Inflammatory macrophage (primary cell): ENCODE results near the gene FOXK2.
A peak's percentile ranks its signal among the peaks of the same experiment; 100 is the strongest.
"Not testable (repeated sequence)": the region's sequence is repeated elsewhere in the genome, so short reads cannot be mapped to it uniquely, and the experiment has no call there.

Experiments
- DNase-seq, 2 donors: peaks; one replicate each; pipeline ENCODE4 v3.0.0-alpha.2; 2020 to 2022

The FOXK2 gene

DNA sequence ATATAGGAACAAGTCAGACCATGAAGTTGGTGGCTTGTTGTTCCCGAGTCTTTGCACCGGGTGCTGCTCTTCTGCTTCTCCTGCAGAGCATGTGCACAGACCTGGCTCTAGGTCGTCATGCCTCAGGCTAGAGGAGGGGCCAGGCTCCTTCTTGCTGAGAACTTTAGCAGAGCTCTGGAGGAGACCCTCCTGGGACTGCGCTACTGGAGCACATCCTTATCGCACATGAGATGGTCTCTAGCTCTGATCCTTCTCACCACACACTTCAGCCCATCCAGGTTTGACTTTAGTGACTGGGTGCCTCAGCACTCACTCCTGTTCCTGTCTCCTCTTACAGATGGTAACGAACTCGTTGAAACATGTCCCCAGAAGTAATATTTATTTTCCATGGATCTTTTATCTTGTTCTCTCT is 14.9 kb downstream of the FOXK2 start:
- peak in 1 of 2 donors; percentile 30 for DNase-seq

DNA sequence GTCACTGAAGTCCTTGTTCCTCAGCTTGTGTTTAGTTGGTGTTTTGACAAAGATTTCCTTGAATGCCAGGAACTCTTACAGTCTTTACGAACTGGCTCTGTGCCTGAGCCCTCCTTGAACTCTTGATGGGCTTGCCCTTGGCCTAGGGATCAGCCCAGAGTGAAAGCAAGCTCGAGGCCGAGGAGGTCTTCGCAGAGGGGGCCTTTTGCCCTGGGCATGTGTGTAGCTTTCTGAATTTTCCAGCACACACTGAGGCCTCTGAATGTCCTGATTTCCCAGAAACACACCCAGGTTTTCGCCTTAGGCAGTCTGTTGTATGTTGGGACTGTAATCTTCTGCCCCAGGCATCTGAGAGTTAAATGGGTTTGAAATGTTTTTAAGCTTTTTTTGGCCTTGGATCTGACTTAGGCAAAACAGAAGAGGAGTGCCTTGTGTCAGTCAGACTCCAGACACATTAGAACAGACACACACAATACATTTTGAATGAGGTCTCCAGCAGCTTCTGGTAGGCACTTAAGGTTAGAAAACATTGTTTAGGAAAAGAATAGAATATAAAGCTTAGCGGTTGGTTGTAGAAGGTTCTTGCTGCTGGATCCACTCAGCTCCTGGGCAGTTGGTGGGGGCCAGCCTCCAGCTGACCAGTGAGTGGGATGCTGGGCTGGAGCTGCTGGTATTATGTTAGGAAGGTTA is 17.1 kb downstream of the FOXK2 start:
- peak in 1 of 2 donors; percentile 7 for DNase-seq

DNA sequence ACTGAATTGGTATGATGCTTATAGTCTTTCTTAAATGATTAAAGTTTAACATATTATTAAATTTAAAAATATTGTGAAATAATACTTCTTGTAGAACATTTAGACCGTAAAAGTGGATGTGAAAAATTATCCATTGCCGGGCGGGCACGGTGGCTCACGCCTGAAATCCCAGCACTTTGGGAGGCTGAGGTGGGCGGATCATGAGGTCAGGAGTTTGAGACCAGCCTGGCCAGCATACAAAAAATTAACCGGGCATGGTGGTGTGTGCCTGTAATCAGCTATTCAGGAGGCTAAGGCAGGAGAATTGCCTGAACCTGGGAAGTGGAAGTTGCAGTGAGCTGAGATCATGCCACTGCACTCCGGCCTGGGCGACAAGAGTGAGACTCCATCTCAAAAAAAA is 17.7 kb downstream of the FOXK2 start:
- DNase-seq: peak in 1 of 2 donors; percentile 70

DNA sequence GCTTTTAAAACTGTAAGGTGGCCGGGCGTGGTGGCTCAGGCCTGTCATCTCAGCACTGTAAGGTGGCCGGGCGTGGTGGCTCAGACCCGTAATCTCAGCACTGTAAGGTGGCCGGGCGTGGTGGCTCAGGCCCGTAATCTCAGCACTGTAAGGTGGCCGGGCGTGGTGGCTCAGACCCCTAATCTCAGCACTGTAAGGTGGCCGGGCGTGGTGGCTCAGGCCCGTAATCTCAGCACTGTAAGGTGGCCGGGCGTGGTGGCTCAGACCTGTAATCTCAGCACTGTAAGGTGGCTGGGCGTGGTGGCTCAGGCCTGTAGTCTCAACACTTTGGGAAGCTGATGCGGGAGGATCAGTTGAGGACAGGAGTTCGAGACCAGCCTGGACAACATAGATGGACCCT is 19.5 kb downstream of the FOXK2 start:
- not testable (repeated sequence) for DNase-seq

GRCh38 chr17:82542439-82542838 is 22.9 kb downstream of the FOXK2 start:
- no peak for DNase-seq

DNA sequence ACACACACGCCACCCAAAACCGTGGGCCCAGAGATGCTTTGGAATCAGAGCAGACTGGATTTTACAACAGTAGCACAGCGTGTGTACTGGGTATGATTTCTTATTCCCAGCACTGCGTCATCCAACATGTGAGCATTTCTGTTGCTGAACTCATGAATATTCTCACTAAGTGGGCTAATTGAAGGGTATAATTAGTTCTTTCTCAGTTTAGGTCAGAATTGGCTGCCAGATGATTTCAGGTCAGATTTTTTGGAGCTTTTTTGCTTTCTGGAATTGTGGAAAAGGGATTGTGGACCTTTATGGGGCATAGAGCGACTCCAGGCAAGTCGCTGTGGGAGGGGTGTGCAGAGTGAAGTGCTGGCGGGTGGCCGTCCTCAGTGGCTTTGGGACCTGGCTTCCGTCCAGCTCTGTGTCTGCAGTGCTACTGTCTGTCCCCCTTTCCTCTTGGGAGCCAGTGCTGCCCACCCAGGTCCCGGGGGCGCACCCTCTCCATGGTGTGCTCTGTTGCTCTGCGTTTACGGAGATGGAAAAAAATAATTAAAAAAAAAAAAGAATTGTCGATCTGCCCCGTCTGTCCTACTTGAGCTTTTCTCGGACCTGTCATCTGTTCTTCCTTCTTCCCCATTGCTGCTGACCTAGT is 25.0 kb downstream of the FOXK2 start:
- no peak for DNase-seq

DNA sequence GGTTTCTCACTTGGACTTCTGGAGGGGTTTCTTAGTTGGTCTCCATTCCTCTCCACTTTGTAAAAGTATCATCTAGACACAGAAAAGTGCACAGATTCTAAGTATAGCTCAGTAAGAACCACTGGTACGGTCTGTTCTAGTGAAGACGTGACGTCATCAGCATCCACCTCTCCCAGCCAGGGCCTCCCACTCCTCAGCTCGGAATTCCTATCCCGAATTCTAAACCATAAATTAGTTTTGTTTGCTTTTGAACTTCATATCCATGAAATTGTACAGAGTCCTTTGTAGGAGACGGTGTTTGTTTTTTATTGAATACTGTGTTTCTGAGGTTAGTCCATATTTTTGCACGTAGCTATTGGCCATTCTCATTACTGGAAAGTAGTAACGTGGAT is 25.5 kb downstream of the FOXK2 start:
- DNase-seq: no peak

GRCh38 chr17:82547981-82548380 is 28.4 kb downstream of the FOXK2 start:
- DNase-seq: peak in 1 of 2 donors; percentile 19

GRCh38 chr17:82548681-82549303 is 29.3 kb downstream of the FOXK2 start:
- peak; percentile 87 to 89 for DNase-seq

DNA sequence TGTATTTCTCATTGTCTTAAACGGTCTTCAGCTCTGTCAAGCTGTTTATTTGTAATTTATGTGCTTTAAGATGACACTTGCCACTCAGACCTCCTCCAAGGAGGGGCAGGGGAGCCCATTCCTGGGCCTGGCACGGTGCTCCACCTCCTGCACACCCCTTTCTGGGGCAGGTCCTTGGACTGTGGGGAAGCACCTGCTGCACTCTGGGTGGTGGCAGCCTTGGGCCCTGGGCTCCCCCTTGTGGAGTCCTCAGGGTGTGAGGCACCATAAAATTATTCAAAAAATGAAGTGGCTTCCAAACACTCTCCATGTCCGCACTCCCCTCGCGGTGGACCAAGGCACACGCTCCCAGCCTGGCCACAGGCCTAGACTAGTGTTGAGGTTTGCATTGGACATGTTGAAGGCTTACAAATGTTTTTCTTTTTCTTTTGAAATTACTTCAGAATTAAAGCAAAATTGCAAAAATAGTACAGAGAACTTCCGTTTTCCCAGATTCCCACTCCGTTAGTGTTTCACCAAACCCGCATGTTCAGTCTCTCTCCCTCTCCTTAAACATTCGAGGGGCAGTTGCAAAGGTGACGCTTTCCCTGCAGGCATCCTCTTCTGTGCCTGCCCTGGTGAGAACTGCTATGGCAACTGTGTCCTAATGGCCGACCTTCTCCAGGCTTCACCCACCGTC is 32.4 kb downstream of the FOXK2 start:
- DNase-seq: peak; percentile 72 to 80

DNA sequence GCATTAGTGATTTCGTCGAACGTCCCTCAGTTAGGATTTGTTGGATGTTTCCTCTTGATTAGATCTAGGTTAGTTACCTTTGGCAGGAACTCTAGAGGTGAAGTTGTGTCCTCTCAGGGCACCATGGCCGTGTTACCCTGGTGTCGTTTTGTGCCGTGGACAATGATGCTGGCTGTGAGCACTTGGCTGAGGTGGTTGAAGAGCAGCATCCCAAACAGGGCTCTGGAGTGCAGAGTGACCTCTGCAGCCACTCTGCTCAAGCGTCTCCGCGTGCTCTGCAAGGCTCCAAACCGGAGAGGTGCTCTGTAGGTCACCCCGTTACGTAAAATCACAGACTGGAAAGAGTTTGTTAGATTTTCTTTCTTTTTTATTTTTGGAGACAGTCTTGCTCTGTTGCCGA is 33.0 kb downstream of the FOXK2 start:
- no peak for DNase-seq

- DNase-seq: no peak
Measured at GRCh38 chr17:82553210-82553930, 33.8 kb downstream of the FOXK2 start.

- DNase-seq: not testable (repeated sequence)
Measured at GRCh38 chr17:82557510-82557909, 38.0 kb downstream of the FOXK2 start.

DNA sequence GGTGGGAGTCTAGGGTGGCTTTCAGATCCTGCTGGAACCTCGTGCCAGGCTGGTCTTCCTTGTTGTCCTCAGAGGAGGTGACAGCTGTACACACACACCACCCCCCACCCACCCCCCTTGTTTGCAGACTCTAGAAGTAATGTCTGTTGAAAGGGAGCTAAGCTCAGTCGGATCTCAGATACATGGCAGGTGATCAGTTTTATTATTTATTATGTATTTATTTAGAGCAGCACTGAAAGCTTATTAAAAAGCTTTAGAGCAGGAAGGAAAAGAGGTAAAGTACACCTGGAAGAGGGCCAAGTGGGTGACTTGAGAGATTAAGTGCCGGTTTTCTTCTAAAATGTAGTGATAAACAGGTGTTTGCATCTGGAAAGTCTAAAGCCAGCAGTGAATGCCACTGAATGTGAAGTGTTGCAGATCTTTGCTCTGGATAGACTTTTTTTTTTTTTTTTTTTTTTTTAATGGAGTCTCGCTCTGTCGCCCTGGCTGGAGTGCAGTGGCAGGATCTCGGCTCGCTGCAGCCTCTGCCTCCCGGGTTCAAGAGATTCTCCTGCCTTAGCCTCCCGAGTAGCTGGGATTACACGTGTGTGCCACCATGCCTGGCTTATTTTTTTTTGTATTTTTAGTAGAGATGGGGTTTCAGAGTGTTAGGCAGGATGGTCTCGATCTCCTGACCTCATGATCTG is 40.2 kb downstream of the FOXK2 start:
- no peak for DNase-seq

GRCh38 chr17:82560252-82560642 is 40.7 kb downstream of the FOXK2 start:
- DNase-seq: no peak

- no peak for DNase-seq
Measured at GRCh38 chr17:82560802-82561428, 41.4 kb downstream of the FOXK2 start.

DNA sequence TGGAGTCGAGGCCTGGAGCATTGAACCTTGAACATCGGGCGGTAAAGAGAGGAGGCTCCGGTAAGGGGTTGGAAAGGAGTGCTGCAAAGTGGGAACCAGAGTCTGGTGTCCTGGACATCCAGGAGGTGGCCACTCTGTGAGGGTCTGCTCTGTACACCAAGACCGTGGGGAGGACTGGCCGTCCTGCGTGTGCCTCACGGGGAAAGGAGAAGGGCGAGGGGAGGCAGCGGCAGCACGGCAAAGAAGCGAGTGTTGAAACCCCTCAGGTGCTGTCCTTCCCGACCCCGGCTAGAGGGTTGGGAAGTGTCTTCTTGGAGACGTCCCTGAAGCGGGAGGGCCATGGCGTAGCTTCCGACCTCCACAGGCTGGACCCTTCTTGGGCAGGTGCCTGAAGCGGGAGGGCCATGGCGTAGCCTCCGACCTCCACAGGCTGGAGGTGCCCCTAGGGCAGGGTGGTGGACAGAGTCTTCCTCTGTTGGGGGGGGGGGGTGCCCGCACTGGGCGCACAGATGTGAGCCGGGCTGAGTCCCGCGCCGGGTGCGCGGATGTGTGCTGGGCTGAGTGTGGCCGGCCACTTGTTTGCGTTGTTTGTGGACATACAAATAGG is 42.0 kb downstream of the FOXK2 start:
- DNase-seq: no peak

GRCh38 chr17:82562718-82563220 is 43.2 kb downstream of the FOXK2 start:
- not testable (repeated sequence) for DNase-seq

DNA sequence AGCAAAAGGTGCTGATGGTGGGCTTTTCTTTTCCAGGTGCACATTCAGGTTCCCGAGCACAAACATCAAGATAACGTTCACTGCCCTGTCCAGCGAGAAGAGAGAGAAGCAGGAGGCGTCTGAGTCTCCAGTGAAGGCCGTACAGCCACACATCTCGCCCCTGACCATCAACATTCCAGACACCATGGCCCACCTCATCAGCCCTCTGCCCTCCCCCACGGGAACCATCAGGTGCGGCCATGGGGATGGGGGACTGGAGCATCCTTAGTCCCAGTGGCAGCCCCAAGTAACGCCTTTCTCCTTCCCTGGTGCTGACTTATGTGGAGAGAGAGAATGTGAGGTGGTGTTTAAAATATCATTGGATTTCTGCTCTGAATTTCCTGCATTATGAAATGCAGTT is 43.8 kb downstream of the FOXK2 start:
- no peak for DNase-seq

DNA sequence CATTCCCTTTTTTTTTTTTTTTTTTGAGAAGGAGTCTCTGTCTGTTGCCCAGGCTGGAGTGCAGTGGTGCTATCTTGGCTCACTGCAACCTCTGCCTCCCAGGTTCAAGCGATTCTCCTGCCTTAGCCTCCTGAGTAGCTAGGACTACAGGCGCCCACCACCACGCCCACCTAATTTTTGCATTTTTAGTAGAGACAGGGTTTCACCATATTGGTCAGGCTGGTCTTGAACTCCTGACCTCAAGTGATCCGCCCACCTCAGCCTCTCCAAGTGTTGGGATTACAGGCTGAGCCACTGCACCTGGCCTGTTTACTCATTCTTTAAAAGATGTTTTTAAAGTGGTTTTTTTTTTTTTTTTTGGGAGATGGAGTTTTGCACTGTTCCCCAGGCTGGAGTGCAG is 44.2 kb downstream of the FOXK2 start:
- DNase-seq: peak in 1 of 2 donors; percentile 13

DNA sequence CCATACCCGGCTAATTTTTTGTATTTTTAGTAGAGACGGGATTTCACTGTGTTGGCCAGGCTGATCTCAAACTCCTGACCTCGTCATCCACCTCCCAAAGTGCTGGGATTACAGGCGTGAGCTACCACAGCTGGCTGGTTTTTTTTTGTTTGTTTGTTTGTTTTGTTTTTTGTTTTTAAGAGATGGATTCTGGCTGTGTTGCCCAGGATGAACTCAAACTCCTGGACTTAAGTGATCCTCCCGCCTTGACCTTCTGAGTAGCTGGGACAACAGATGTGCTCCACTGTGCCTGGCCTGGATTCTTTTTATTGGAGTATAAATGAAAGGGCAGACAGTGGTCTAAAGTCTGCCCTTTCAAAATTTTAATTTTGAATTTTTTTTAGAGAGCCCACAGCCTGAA is 44.7 kb downstream of the FOXK2 start:
- DNase-seq: no peak
